ENCODE results near the gene SNAPC2.

DNA sequence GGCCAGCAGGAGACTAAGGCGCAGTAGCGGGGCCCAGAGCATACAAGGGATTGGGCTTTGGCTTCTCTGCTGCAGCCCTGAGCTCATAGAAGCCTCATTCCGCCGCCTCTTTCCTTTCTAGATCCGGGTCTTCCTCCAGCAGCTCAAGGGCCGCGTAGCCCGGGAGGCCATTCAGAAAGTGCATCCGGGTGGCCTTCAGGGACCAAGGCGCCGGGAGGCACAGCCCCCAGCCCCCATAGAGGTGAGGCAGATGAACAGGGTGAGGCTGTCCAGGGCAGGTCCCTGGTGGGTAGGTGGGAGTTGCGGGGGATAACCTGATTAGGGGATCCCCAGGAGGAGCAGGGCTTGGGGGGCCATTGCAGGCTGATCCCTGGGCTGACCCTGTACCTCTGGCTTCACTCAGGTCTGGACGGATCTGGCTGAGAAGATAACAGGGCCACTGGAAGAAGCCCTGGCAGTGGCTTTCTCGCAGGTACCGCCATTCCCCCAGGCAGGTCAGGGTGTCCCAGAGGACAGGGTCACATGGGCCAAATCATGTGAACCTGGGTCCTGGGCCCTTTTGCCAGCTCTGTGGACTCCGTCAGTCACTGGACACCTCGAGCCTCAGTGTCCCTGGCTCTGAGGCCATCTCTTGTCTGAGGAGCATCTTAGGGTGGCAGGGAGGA lies 1.3 kb downstream of the SNAPC2 start:
- TF ChIP-seq GRHL2 (CRISPR knock-in tag; IDR thresholded peaks at IDR 0.05; ENCODE audit: insufficient replicate concordance, severe bottlenecking) = no peak
- TF ChIP-seq NFE2L1 (CRISPR knock-in tag; IDR thresholded peaks at IDR 0.05) = no peak
- TF ChIP-seq CBFB (CRISPR knock-in tag; IDR thresholded peaks at IDR 0.05; ENCODE audit: low read depth) = no peak
- no peak for TF ChIP-seq ESRRA (CRISPR knock-in tag; IDR thresholded peaks at IDR 0.05; ENCODE audit: borderline replicate concordance)
- TF ChIP-seq, protein P1, sequence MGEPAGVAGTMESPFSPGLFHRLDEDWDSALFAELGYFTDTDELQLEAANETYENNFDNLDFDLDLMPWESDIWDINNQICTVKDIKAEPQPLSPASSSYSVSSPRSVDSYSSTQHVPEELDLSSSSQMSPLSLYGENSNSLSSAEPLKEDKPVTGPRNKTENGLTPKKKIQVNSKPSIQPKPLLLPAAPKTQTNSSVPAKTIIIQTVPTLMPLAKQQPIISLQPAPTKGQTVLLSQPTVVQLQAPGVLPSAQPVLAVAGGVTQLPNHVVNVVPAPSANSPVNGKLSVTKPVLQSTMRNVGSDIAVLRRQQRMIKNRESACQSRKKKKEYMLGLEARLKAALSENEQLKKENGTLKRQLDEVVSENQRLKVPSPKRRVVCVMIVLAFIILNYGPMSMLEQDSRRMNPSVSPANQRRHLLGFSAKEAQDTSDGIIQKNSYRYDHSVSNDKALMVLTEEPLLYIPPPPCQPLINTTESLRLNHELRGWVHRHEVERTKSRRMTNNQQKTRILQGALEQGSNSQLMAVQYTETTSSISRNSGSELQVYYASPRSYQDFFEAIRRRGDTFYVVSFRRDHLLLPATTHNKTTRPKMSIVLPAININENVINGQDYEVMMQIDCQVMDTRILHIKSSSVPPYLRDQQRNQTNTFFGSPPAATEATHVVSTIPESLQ (CRISPR knock-in tag; IDR thresholded peaks at IDR 0.05) = no peak
- no peak for TF ChIP-seq SMAD3 (CRISPR knock-in tag; IDR thresholded peaks at IDR 0.05; ENCODE audit: borderline replicate concordance)
- TF ChIP-seq ZNF121 (CRISPR knock-in tag; IDR thresholded peaks at IDR 0.05) = no peak

Measured in WTC11 (cell line).